Nephron (organoid): Measurements from ENCODE around the gene WAS.
"Not testable (repeated sequence)": the region's sequence is repeated elsewhere in the genome, so short reads cannot be mapped to it uniquely, and the experiment has no call there.

Experiments used
- H3K27ac Mint-ChIP-seq, 3 experiments: 2 replicates each; pipeline ENCODE4 v1.8.0; 2020; ENCODE audit warnings: mixed read lengths in 3 of 3, mild to moderate bottlenecking in 2 of 3, moderate library complexity in 1 of 3
- H3K27me3 Mint-ChIP-seq: 2 replicates; pipeline ENCODE4 v1.8.0; 2021; ENCODE audit warnings: low read depth, mild to moderate bottlenecking, moderate library complexity, mixed read lengths
- H3K36me3 Mint-ChIP-seq: 2 replicates; pipeline ENCODE4 v1.8.0; 2020; ENCODE audit warnings: low read depth, mixed read lengths
- H3K4me1 Mint-ChIP-seq: 2 replicates; pipeline ENCODE4 v1.8.0; 2020; ENCODE audit warnings: mixed read lengths
- H3K4me3 Mint-ChIP-seq, 3 experiments: 2 replicates each; pipeline ENCODE4 v1.8.0; 2020; ENCODE audit warnings: mild to moderate bottlenecking in 3 of 3, mixed read lengths in 3 of 3, moderate library complexity in 2 of 3
- H3K9me3 Mint-ChIP-seq: 2 replicates; pipeline ENCODE4 v1.8.0; 2020; ENCODE audit warnings: mixed read lengths
- CTCF ChIP-seq, 3 experiments: fragments of 200-600 bp; sonication (generic); IDR thresholded peaks; one replicate each; pipeline ENCODE4 v1.5.0; 2021; ENCODE audit warnings: antibody characterized with exemption in 3 of 3; ENCODE audit not compliant: unreplicated experiment in 3 of 3

The WAS gene

GRCh38 chrX:48684134-48684533 lies 535 bp downstream of the WAS start:
- no peaks in the 10 kb centered on the region for H3K27me3 Mint-ChIP-seq
- no peaks in the 10 kb centered on the region for H3K36me3 Mint-ChIP-seq
- H3K4me3 Mint-ChIP-seq, result no peak overlapping the region
- TF ChIP-seq CTCF (IDR thresholded peaks at IDR 0.05; ENCODE audit: unreplicated experiment in 3 of 3), result no peak
- no peak overlapping the region for H3K27ac Mint-ChIP-seq
- H3K9me3 Mint-ChIP-seq, result peaks cover 20% of the 10 kb centered on the region
- H3K4me1 Mint-ChIP-seq, result no peaks in the 10 kb centered on the region

GRCh38 chrX:48685416-48685815 lies 1.8 kb downstream of the WAS start:
- Mint-ChIP-seq H3K4me3 (no peak overlapping the region), H3K36me3 (no peaks in the 10 kb centered on the region), H3K27ac (no peak overlapping the region), H3K4me1 (no peaks in the 10 kb centered on the region), H3K27me3 (no peaks in the 10 kb centered on the region), H3K9me3 (peaks cover 15% of the 10 kb centered on the region)
- TF ChIP-seq CTCF (IDR thresholded peaks at IDR 0.05; ENCODE audit: unreplicated experiment in 3 of 3), result no peak

GRCh38 chrX:48688531-48689150 lies 5.0 kb downstream of the WAS start:
- H3K9me3 Mint-ChIP-seq, result peaks cover 20% of the 10 kb centered on the region
- H3K4me1 Mint-ChIP-seq, result no peaks in the 10 kb centered on the region
- no peak overlapping the region for H3K4me3 Mint-ChIP-seq
- no peak for TF ChIP-seq CTCF (IDR thresholded peaks at IDR 0.05; ENCODE audit: unreplicated experiment in 3 of 3)
- H3K27ac Mint-ChIP-seq, result no peak overlapping the region
- no peaks in the 10 kb centered on the region for H3K27me3 Mint-ChIP-seq
- H3K36me3 Mint-ChIP-seq, result no peaks in the 10 kb centered on the region

- TF ChIP-seq CTCF (IDR thresholded peaks at IDR 0.05; ENCODE audit: unreplicated experiment in 3 of 3), result no peak
These were observed 5.8 kb downstream of the WAS start for GRCh38 chrX:48689208-48689920.

GRCh38 chrX:48691746-48692145 lies 8.1 kb downstream of the WAS start:
- H3K9me3 Mint-ChIP-seq, result peaks cover 16% of the 10 kb centered on the region
- H3K36me3 Mint-ChIP-seq, H3K27ac Mint-ChIP-seq, H3K4me3 Mint-ChIP-seq, H3K4me1 Mint-ChIP-seq, H3K27me3 Mint-ChIP-seq: not testable (repeated sequence)

More at GRCh38 chrX:48689208-48689920, 5.8 kb downstream of the WAS start:
- H3K27me3 Mint-ChIP-seq, result no peaks in the 10 kb centered on the region
- no peak overlapping the region for H3K4me3 Mint-ChIP-seq
- peaks cover 19% of the 10 kb centered on the region for H3K9me3 Mint-ChIP-seq
- H3K36me3 Mint-ChIP-seq, result no peaks in the 10 kb centered on the region
- no peaks in the 10 kb centered on the region for H3K4me1 Mint-ChIP-seq
- no peak overlapping the region for H3K27ac Mint-ChIP-seq

- TF ChIP-seq CTCF (IDR thresholded peaks at IDR 0.05; ENCODE audit: unreplicated experiment in 3 of 3), result no peak
- peaks cover 6% of the 10 kb centered on the region for H3K36me3 Mint-ChIP-seq
- peaks cover 9% of the 10 kb centered on the region for H3K4me1 Mint-ChIP-seq
- peak overlapping the region; percentile 86 to 93 (median 91) for H3K4me3 Mint-ChIP-seq
- no peaks in the 10 kb centered on the region for H3K27me3 Mint-ChIP-seq
- peaks cover 16% of the 10 kb centered on the region for H3K9me3 Mint-ChIP-seq
- peak overlapping the region in 2 of 3 experiments; percentile 77 to 83 for H3K27ac Mint-ChIP-seq
These were observed 11.4 kb downstream of the WAS start for GRCh38 chrX:48694776-48695533.
